DOHH2 (cell line): ENCODE measurements around the gene FAM120C.

Experiments used
- CTCF ChIP-seq: fragments of 200-600 bp; sonication (generic); IDR thresholded peaks from one replicate; pipeline ENCODE4 v1.5.1; 2014; ENCODE audit warnings: antibody characterized with exemption, mild to moderate bottlenecking, low read depth, low read length; ENCODE audit not compliant: poor library complexity, severe bottlenecking
- EZH2phosphoT487 ChIP-seq: fragments of 200-600 bp; sonication (generic); IDR thresholded peaks from 2 replicates; pipeline ENCODE4 v1.6.1; 2017; ENCODE audit warnings: borderline replicate concordance, mild to moderate bottlenecking, antibody characterized with exemption, low read length, moderate library complexity, mixed read lengths

- TF ChIP-seq CTCF (no peak), EZH2phosphoT487 (no peak)
These were observed 106.2 kb downstream of the FAM120C start for GRCh38 chrX:54076903-54077302.
